Bronchial epithelial cell (primary cell): ENCODE results near the gene FGF12. TPM values are rescaled to one million over a fixed set of nuclear protein-coding genes. Genes with fewer than 3 reads are reported as not detected.
"Not testable (repeated sequence)": the region's sequence is repeated elsewhere in the genome, so short reads cannot be mapped to it uniquely, and the experiment has no call there.

Experiments
- DNase-seq: peaks from one replicate; pipeline ENCODE4 v3.0.0-alpha.2; 2010; ENCODE audit warnings: low read depth
- FAIRE-seq: peaks from 2 replicates; lab custom pipeline; 2011; peaks lifted over from hg19 to GRCh38; lab: Jason Lieb, UNC
- H3K27me3 ChIP-seq: 2 replicates; pipeline ENCODE4 v1.5.1; 2011; ENCODE audit warnings: low read length; ENCODE audit not compliant: control insufficient read depth, insufficient read depth
- H3K36me3 ChIP-seq: 2 replicates; pipeline ENCODE4 v1.5.1; 2011; ENCODE audit warnings: low read length; ENCODE audit not compliant: control insufficient read depth, insufficient read depth
- H3K4me3 ChIP-seq: 2 replicates; pipeline ENCODE4 v1.5.1; 2011; ENCODE audit warnings: mild to moderate bottlenecking, low read depth, low read length, control low read depth
- CTCF ChIP-seq: IDR thresholded peaks from 2 replicates; pipeline ENCODE4 v1.5.1; 2011; ENCODE audit warnings: mild to moderate bottlenecking, moderate library complexity, low read length, control low read depth, inconsistent platforms; ENCODE audit not compliant: insufficient read depth, severe bottlenecking
- total RNA-seq: library from RNA; depleted of rRNA; stranded (reverse); fragments of >200 nt; gene quantifications from 2 replicates; pipeline ENCODE4 v1.2.1, GENCODE V29; 2014

The FGF12 gene
- total RNA-seq, 1 donor from 2014 or later = not detected

GRCh38 chr3:192726385-192726784, 956 bp downstream of the FGF12 start:
- FAIRE-seq (no peak), DNase-seq (no peak)
- no peak overlapping the region for H3K4me3 ChIP-seq
- no peak for TF ChIP-seq CTCF
- H3K36me3 ChIP-seq = no peaks in the 10 kb centered on the region
- H3K27me3 ChIP-seq = no peaks in the 10 kb centered on the region

DNA sequence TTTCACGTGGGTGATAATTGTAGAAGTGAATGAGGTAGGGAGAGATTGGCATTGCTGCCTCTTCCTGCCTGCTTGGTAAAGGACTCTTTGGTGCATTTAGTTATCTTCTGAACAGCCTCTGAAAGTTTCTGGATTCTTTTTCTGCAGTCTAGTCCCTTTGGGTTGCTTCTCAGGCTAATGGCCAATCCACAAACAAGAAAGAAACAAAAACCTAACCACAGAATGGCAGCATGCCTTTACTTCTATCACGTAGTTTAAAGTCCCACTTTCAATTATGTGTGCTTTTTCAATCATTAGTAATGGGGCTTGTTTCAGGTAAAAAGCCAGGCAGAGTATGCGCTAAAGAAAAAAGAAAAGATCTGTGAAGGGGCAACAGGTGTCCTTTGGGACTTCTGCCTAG, 7.4 kb downstream of the FGF12 start:
- TF ChIP-seq CTCF = no peak
- no peaks in the 10 kb centered on the region for H3K36me3 ChIP-seq
- H3K4me3 ChIP-seq = no peak overlapping the region
- H3K27me3 ChIP-seq = no peaks in the 10 kb centered on the region
- no peak for FAIRE-seq
- DNase-seq = no peak

DNA sequence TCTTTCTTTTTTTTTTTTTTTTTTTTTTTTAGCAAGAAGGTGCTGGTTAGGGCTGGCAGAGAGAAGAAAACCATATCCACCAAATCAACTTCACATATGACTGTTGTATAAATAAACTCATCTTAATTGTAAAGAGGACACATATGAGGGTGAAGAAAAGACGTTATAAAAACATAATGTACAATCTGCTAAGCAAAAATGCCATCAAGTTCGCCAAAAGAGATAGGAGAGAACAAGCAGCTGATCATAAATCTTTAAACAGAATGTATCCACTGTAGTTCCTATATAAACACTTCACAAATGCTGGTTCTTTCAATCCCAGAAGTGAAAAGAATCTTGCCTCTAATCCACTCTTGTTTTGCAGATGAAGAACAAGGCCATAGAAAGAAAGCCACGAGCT, 9.2 kb downstream of the FGF12 start:
- FAIRE-seq (no peak), DNase-seq (no peak)
- no peak overlapping the region for H3K4me3 ChIP-seq
- no peaks in the 10 kb centered on the region for H3K36me3 ChIP-seq
- no peak for TF ChIP-seq CTCF
- no peaks in the 10 kb centered on the region for H3K27me3 ChIP-seq

GRCh38 chr3:192715126-192715525, 12.2 kb downstream of the FGF12 start:
- FAIRE-seq (no peak), DNase-seq (peak; percentile 16)
- no peak overlapping the region for H3K4me3 ChIP-seq
- no peaks in the 10 kb centered on the region for H3K27me3 ChIP-seq
- no peak for TF ChIP-seq CTCF
- H3K36me3 ChIP-seq = no peaks in the 10 kb centered on the region

- not testable (repeated sequence) for FAIRE-seq, H3K36me3 ChIP-seq, H3K27me3 ChIP-seq, H3K4me3 ChIP-seq, DNase-seq
Observed at GRCh38 chr3:192711126-192711525, 16.2 kb downstream of the FGF12 start.

DNA sequence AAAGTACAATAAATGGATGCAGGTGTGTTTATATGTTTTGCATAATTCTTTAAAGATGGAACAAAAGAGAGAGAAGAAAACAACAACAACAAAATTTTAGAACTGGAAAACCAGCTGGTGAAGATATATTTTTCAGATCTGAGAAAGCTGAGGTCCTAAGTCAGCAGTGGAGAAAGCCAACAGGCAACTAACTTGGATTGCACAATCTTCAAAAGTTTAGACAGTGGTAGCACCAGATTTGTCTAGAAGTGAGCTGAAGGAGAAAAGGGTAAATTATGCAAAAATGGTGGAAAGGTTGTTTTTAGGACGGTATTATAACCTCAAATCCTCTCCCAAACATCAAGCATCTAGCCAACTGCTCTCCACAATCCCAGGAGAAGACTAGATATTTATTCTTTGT, 17.0 kb downstream of the FGF12 start:
- Histone ChIP-seq H3K36me3 (no peaks in the 10 kb centered on the region), H3K4me3 (no peak overlapping the region), H3K27me3 (no peaks in the 10 kb centered on the region)
- DNase-seq = no peak
- no peak for FAIRE-seq
- TF ChIP-seq CTCF = no peak

- no peaks in the 10 kb centered on the region for H3K36me3 ChIP-seq
- DNase-seq = no peak
- TF ChIP-seq CTCF = no peak
- no peaks in the 10 kb centered on the region for H3K27me3 ChIP-seq
- FAIRE-seq = no peak
- H3K4me3 ChIP-seq = no peak overlapping the region
Observed at GRCh38 chr3:192706272-192706671, 21.1 kb downstream of the FGF12 start.
